Astrocyte of the spinal cord (primary cell): ENCODE data around the gene CYLD.

Source experiments
- DNase-seq: peaks from one replicate; pipeline ENCODE4 v3.0.0; 2011; ENCODE audit warnings: low read depth, low spot score
- H3K4me3 ChIP-seq: 2 replicates; pipeline ENCODE4 v1.5.1; 2011; ENCODE audit warnings: low read depth, mild to moderate bottlenecking, low read length, moderate library complexity
- CTCF ChIP-seq: IDR thresholded peaks from 2 replicates; pipeline ENCODE4 v1.5.1; 2012; ENCODE audit warnings: low read depth, mild to moderate bottlenecking, low read length, inconsistent platforms
- in situ Hi-C: cut with HindIII; loops from 2 replicates; pipeline ENCODE4 v1.10.0; 2017; ENCODE audit warnings: low sequenced_read_pairs

Gene CYLD

GRCh38 chr16:50831751-50832150 lies 89.9 kb downstream of the CYLD start:
- no peak for TF ChIP-seq CTCF
- DNase-seq, result no peak
- in situ Hi-C loops, result no loop called here

GRCh38 chr16:50833929-50834328 lies 92.0 kb downstream of the CYLD start:
- TF ChIP-seq CTCF, result no peak
- no peak overlapping the region for H3K4me3 ChIP-seq
- in situ Hi-C loops, result no loop called here
- DNase-seq, result no peak

More at GRCh38 chr16:50831751-50832150, 89.9 kb downstream of the CYLD start:
- no peak overlapping the region for H3K4me3 ChIP-seq

GRCh38 chr16:50834701-50835100 lies 92.8 kb downstream of the CYLD start:
- no peak for DNase-seq
- no peak overlapping the region for H3K4me3 ChIP-seq
- no peak for TF ChIP-seq CTCF
- in situ Hi-C loops, result no loop called here

- TF ChIP-seq CTCF, result no peak
- no peak for DNase-seq
- in situ Hi-C loops, result no loop called here
- H3K4me3 ChIP-seq, result no peak overlapping the region
These were observed 93.6 kb downstream of the CYLD start for GRCh38 chr16:50835358-50836060.

GRCh38 chr16:50836121-50836621 lies 94.3 kb downstream of the CYLD start:
- DNase-seq, result no peak
- TF ChIP-seq CTCF, result no peak
- H3K4me3 ChIP-seq, result no peak overlapping the region
- in situ Hi-C loops, result no loop called here

GRCh38 chr16:50837324-50837723 lies 95.4 kb downstream of the CYLD start:
- TF ChIP-seq CTCF, result no peak
- DNase-seq, result no peak
- in situ Hi-C loops, result no loop called here
- no peak overlapping the region for H3K4me3 ChIP-seq
